Measurements from ENCODE around the gene MAP3K8. TPM values are rescaled to one million over a fixed set of nuclear protein-coding genes. Genes with fewer than 3 reads are reported as not detected.

MAP3K8 gene
- total RNA-seq, 1 experiment from 2014 or later, result 1.4 TPM

DNA sequence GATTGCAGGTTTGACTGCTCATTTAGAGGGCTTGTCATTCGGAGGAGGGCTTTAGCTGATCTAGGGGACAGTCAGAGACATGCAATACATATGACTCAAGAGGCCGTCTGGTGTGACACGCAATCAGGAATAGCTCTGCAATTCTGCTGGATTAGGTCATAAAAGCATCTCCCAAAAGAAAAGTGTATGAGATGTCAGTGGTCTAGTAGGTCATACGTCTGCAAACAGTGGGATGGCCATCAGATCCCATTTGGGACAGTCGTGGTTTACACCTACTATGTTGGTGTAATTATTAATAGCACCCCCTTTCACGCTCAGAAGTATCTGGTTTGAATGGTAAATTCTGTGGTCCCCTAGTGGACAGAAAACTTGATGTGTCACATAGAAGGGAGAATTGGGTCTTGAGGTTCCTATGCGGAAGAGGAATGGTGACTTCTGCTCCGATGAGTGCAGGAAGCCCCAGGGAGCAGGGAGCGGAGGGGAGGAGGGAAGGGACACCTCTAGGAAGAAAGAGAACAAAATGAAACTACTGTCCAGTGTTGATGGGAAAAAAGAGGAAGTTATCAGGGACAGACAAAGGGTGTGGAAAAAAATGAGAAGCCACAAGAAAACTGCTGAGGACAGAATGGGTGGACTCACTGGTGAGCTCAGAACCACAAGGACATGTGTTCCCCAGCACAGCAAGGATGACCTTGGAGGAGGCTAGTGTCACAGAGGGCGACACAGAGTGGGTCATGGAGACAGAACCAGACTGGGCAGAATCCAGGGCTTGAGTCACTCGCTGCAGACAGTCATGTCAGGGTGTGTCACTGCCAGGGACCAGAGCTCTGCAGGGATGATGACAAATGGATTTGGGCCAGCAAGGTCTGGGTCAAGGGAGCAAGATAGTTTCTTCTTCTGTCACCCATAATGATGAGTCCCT is 59.9 kb downstream of the MAP3K8 start:
- Histone ChIP-seq H3K9me3 (no peaks in the 10 kb centered on the region), H3K36me3 (no peaks in the 10 kb centered on the region), H3K4me3 (no peak overlapping the region), H3K27me3 (no peaks in the 10 kb centered on the region)
- peak; percentile 18 for DNase-seq

DNA sequence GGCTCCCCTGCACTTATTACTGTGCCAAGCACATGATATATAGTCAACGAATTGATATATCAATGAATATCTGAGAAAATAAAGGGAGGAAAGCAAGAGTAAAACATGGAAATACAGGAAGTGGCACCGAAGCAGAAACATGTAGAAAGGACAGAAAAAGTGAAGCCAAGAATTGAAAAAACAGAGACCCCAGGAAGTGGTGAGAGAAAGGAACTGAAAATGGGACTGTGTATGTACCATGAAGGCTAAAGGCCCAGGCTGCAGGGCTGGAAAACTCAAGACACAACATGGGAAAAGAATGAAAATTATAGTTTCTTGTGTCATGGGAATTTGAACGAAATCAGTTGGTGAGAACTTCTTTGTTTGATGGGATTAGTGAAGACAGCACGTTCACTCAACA is 60.6 kb downstream of the MAP3K8 start:
- no peak for DNase-seq
- Histone ChIP-seq H3K27me3 (no peaks in the 10 kb centered on the region), H3K4me3 (no peak overlapping the region), H3K9me3 (no peaks in the 10 kb centered on the region), H3K36me3 (no peaks in the 10 kb centered on the region)

GRCh38 chr10:30495687-30496086 is 61.7 kb downstream of the MAP3K8 start:
- Histone ChIP-seq H3K27me3 (no peaks in the 10 kb centered on the region; the same call in 1 of the 2 replicates), H3K9me3 (no peaks in the 10 kb centered on the region), H3K4me3 (no peak overlapping the region), H3K36me3 (no peaks in the 10 kb centered on the region)
- DNase-seq, result no peak

DNA sequence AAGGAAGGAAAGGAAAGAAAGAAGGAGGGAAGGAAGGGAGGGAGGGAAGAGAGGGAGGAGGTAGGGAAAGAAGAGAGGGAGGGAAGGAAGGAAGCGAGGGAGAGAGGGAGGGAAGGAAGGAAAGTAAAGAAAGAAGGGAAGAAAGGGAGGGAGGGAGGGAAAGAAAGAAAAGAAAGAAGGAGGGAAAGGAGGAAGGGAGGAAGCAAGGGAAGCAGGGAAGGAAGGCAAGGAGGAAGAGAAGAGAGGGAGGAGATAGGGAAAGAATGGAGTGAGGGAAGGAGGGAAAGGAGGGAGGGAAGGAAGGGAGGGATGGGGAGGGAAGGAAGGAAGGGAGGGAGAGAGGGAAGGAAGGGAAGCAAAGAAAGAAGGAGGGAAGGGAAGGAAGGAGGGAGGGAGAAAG is 65.8 kb downstream of the MAP3K8 start:
- no peaks in the 10 kb centered on the region for H3K36me3 ChIP-seq
- no peak for DNase-seq
- H3K9me3 ChIP-seq, result no peaks in the 10 kb centered on the region
- peaks cover 6% of the 10 kb centered on the region for H3K27me3 ChIP-seq
- H3K4me3 ChIP-seq, result no peak overlapping the region

- Histone ChIP-seq H3K9me3 (no peaks in the 10 kb centered on the region), H3K4me3 (no peak overlapping the region), H3K36me3 (no peaks in the 10 kb centered on the region), H3K27me3 (peaks cover 6% of the 10 kb centered on the region)
- no peak for DNase-seq
Observed at GRCh38 chr10:30500534-30500933, 66.5 kb downstream of the MAP3K8 start.

DNA sequence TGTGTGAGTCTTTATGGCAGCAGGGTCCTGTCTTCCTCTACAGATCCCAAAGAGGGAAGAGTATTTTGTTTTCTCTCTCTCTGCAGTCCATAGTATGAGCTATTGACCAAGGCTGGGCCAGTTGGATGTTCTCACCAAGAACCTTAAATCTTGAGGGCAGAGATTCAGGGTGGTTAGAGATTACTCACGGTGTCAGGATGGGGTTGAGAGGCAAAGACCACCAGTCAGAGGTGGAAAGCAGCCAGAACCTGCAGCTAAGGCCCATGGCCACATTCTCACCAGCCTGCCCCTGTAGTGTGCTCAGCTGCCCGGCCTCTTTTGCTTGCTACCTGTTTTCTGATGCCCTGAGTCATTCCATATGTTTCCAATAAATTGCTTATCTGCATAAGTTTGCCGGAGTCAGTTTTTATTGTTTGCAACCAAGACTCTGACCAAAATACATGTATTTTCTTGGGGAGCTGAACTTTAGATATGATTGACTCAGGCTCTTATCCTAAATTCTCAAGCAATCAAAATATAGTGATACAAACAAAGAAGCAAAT is 67.0 kb downstream of the MAP3K8 start:
- no peak for DNase-seq
- H3K4me3 ChIP-seq, result no peak overlapping the region
- no peaks in the 10 kb centered on the region for H3K36me3 ChIP-seq
- H3K9me3 ChIP-seq, result no peaks in the 10 kb centered on the region
- peaks cover 6% of the 10 kb centered on the region for H3K27me3 ChIP-seq

DNA sequence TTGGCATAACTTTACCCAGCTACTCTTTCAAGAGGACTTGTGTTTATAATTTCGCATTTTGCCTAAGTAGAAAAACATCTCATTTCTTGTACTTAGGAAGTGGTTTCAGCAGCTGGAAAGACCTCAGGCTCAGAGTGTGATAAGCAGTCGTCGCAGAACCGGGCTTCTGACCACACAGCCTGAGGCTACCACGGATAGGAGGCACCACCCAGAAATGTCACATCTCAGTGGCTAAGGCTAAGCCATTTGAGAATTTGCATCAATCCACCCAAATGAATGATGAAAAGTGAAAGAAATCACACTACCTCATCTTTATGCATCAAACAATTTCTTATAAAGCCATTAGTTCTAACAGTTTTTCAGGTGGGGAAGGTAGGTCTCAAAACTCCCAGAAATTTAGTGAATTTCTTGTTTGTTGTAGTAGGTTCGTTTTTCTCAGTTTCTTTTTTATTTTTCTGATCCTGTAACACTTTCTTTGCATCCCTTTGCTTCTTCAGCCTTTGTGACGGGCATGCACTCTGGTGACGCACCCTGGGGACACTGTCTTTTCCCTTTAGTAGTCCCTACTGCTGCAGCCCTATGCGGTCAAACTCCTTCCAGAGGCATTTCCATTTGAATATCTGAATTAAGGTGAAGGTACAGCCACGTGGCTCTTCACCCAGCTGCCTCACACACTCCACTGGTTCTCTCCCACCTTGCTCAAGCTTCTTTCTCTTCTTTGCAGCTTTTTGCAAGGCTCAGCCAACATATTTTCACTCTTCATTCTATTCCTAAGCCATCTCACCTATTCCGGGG is 68.5 kb downstream of the MAP3K8 start:
- Histone ChIP-seq H3K9me3 (no peaks in the 10 kb centered on the region), H3K4me3 (no peak overlapping the region), H3K36me3 (no peaks in the 10 kb centered on the region), H3K27me3 (peaks cover 8% of the 10 kb centered on the region)
- DNase-seq, result no peak

GRCh38 chr10:30503700-30504266 is 69.8 kb downstream of the MAP3K8 start:
- H3K4me3 ChIP-seq, result no peak overlapping the region
- no peak for DNase-seq
- no peaks in the 10 kb centered on the region for H3K9me3 ChIP-seq
- H3K36me3 ChIP-seq, result no peaks in the 10 kb centered on the region
- H3K27me3 ChIP-seq, result peaks cover 8% of the 10 kb centered on the region

GRCh38 chr10:30505543-30506298 is 71.7 kb downstream of the MAP3K8 start:
- Histone ChIP-seq H3K9me3 (no peaks in the 10 kb centered on the region), H3K4me3 (no peak overlapping the region), H3K36me3 (no peaks in the 10 kb centered on the region), H3K27me3 (peaks cover 8% of the 10 kb centered on the region)
- DNase-seq, result no peak

GRCh38 chr10:30509508-30509907 is 75.5 kb downstream of the MAP3K8 start:
- no peaks in the 10 kb centered on the region for H3K9me3 ChIP-seq

DNA sequence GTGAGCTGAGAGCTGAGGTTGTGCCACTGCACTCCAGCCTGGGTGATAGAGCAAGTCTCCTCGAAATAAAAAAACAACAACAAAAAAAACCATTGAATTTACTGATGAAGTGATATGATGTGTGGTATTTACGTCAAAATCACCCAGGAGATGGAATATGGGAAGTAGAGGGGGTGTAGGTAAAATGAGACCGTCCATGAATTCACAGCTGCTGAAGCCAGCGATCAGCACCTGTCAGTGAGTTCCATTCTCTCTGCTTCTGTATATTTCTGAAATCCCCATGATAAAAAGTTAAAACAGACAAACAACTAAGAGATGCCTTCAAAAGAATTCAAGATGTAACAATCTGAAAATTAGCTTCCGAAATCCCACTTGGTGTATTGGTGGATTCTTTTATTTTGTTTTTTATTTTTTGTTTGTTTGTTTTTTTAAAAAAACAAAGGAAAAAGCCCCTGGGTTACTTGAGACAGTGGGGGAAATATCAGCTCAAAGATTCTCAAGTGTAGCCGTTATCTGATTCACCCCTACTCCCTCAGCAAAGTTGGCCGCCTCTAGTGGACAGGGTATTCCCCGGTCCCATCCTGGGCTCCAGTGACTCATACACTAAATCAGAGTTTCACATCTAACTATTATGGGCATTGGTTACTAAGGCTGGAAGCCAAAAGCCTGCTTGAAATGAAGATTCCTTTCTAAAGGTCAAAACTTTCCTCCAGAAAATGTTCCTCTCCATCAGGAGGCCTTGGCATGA is 76.4 kb downstream of the MAP3K8 start:
- DNase-seq, result peak; percentile 81
- H3K27me3 ChIP-seq, result peaks cover 2% of the 10 kb centered on the region; the same call in 1 of the 2 replicates
- H3K4me3 ChIP-seq, result no peak overlapping the region
- H3K36me3 ChIP-seq, result no peaks in the 10 kb centered on the region
- no peaks in the 10 kb centered on the region for H3K9me3 ChIP-seq

More at GRCh38 chr10:30509508-30509907, 75.5 kb downstream of the MAP3K8 start:
- H3K27me3 ChIP-seq, result peaks cover 2% of the 10 kb centered on the region; the same call in 1 of the 2 replicates
- no peak for DNase-seq
- H3K4me3 ChIP-seq, result no peak overlapping the region
- no peaks in the 10 kb centered on the region for H3K36me3 ChIP-seq

- no peak overlapping the region for H3K4me3 ChIP-seq
- peaks cover under 1% of the 10 kb centered on the region; the same call in 1 of the 2 replicates for H3K27me3 ChIP-seq
- no peaks in the 10 kb centered on the region for H3K9me3 ChIP-seq
- no peaks in the 10 kb centered on the region for H3K36me3 ChIP-seq
- DNase-seq, result no peak
Observed at GRCh38 chr10:30510932-30511700, 77.1 kb downstream of the MAP3K8 start.
